ENCODE data around the gene TTLL11. TPM values are rescaled to one million over a fixed set of nuclear protein-coding genes. Genes with fewer than 3 reads are reported as not detected.
A peak's percentile ranks its signal among the peaks of the same experiment; 100 is the strongest.

Gene TTLL11
- total and polyA plus RNA-seq, 2 experiments from 2014 or later: 0.57 to 1.4 TPM

DNA sequence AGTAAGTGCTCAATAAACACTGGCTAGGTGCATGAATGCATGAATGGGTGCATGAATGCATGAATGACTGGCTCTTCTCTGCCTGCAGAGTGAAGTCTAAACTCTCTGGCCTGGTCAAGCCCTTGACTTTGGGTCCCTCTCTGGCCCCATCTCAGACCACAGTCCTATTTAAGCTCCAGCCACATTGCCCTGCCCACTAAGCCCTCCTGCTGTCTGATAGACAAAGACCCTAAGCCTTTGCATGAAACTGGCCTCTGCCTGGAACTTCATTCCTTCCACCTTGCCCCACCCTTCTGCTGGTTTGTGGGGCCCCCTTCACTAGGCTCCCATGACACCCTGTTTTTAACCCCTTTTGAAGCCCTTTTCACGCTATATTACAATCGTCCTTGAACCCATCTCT, 202.4 kb downstream of the TTLL11 start:
- Histone ChIP-seq H3K4me1 (ENCODE audit: insufficient read depth) (no peaks in the 10 kb centered on the region), H3K27me3 (ENCODE audit: insufficient read depth) (no peaks in the 10 kb centered on the region), H2AFZ (no peak overlapping the region), H3K27ac (ENCODE audit: low read depth) (no peak overlapping the region), H3K79me2 (replicated peaks; ENCODE audit: insufficient read depth) (no peaks in the 10 kb centered on the region), H3F3A (replicated peaks; ENCODE audit: low read depth) (peaks cover 5% of the 10 kb centered on the region; the same call in 1 of the 2 replicates), H3K9me2 (ENCODE audit: insufficient read depth) (no peaks in the 10 kb centered on the region), H3K4me3 (no peak overlapping the region), H3K36me3 (ENCODE audit: insufficient read depth) (no peaks in the 10 kb centered on the region), H3K4me2 (0 out of 2 replicates have a peak overlapping the region, but pooled peaks have one; percentile 21), H4K20me1 (replicated peaks; ENCODE audit: insufficient read depth) (no peaks in the 10 kb centered on the region)
- Mint-ChIP-seq H3K9me3 (no peaks in the 10 kb centered on the region), H3K27me3 (ENCODE audit: insufficient read depth, low read depth, poor library complexity) (peaks cover 5% of the 10 kb centered on the region), H3K36me3 (ENCODE audit: low read depth) (no peaks in the 10 kb centered on the region), H3K4me1 (peaks cover 22% of the 10 kb centered on the region), H3K4me3 (no peak overlapping the region), H3K27ac (no peak overlapping the region)
- no peak for TF ChIP-seq EZH2 (IDR thresholded peaks at IDR 0.05; ENCODE audit: low read depth, unreplicated experiment)
- no peak for TF ChIP-seq ZNF114 (CRISPR knock-in tag; IDR thresholded peaks at IDR 0.05)
- TF ChIP-seq CREB1 (CRISPR knock-in tag; IDR thresholded peaks at IDR 0.05; ENCODE audit: low read depth): no peak
- TF ChIP-seq, protein P1, sequence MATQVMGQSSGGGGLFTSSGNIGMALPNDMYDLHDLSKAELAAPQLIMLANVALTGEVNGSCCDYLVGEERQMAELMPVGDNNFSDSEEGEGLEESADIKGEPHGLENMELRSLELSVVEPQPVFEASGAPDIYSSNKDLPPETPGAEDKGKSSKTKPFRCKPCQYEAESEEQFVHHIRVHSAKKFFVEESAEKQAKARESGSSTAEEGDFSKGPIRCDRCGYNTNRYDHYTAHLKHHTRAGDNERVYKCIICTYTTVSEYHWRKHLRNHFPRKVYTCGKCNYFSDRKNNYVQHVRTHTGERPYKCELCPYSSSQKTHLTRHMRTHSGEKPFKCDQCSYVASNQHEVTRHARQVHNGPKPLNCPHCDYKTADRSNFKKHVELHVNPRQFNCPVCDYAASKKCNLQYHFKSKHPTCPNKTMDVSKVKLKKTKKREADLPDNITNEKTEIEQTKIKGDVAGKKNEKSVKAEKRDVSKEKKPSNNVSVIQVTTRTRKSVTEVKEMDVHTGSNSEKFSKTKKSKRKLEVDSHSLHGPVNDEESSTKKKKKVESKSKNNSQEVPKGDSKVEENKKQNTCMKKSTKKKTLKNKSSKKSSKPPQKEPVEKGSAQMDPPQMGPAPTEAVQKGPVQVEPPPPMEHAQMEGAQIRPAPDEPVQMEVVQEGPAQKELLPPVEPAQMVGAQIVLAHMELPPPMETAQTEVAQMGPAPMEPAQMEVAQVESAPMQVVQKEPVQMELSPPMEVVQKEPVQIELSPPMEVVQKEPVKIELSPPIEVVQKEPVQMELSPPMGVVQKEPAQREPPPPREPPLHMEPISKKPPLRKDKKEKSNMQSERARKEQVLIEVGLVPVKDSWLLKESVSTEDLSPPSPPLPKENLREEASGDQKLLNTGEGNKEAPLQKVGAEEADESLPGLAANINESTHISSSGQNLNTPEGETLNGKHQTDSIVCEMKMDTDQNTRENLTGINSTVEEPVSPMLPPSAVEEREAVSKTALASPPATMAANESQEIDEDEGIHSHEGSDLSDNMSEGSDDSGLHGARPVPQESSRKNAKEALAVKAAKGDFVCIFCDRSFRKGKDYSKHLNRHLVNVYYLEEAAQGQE (IDR thresholded peaks at IDR 0.05; ENCODE audit: unreplicated experiment): no peak
- no peak for TF ChIP-seq EZH2phosphoT487 (IDR thresholded peaks at IDR 0.05; ENCODE audit: unreplicated experiment)
- ATAC-seq: peak; percentile 73
- DNase-seq (ENCODE audit: low spot score): no peak

DNA sequence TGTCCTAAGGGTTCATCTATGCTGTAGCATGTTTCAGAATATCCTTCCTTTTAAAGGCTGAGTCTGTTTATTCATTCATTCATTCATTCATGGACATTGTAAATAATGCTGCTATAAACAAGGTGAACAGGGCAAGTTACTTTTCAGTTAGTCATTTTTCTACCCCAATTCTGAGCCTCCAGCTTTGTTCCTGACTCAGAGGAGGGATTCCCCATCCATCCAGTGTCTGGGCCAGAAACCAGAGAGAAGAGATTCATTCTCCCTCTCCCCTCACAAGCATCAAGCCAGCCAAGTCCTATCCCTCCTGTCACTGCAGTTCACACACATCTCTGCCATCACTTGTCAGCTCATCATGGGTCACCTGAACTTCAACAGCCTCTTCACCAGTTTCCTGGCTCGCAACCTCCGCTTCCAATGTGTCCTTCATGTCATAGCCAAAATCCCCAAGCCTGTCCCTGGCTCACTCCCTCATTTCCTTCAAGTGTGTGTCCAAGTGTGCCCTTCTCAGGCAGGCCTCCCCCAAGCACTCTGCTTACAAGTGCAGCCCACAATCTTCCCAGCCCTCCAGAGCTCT, 203.0 kb downstream of the TTLL11 start:
- no peak for DNase-seq (ENCODE audit: low spot score)
- Histone ChIP-seq H2AFZ (no peak overlapping the region), H3K4me1 (ENCODE audit: insufficient read depth) (no peaks in the 10 kb centered on the region), H3K4me2 (no peak overlapping the region), H3K27me3 (ENCODE audit: insufficient read depth) (no peaks in the 10 kb centered on the region), H3K36me3 (ENCODE audit: insufficient read depth) (no peaks in the 10 kb centered on the region), H4K20me1 (replicated peaks; ENCODE audit: insufficient read depth) (no peaks in the 10 kb centered on the region), H3F3A (replicated peaks; ENCODE audit: low read depth) (no peaks in the 10 kb centered on the region; the same call in 1 of the 2 replicates), H3K27ac (ENCODE audit: low read depth) (no peak overlapping the region), H3K9me2 (ENCODE audit: insufficient read depth) (no peaks in the 10 kb centered on the region), H3K79me2 (replicated peaks; ENCODE audit: insufficient read depth) (no peaks in the 10 kb centered on the region), H3K4me3 (no peak overlapping the region)
- H3K4me3 Mint-ChIP-seq: no peak overlapping the region
- H3K4me1 Mint-ChIP-seq: peaks cover 22% of the 10 kb centered on the region
- no peak overlapping the region for H3K27ac Mint-ChIP-seq
- no peak for ATAC-seq
- H3K36me3 Mint-ChIP-seq (ENCODE audit: low read depth): no peaks in the 10 kb centered on the region
- H3K27me3 Mint-ChIP-seq (ENCODE audit: insufficient read depth, low read depth, poor library complexity): peaks cover 5% of the 10 kb centered on the region
- H3K9me3 Mint-ChIP-seq: no peaks in the 10 kb centered on the region
- TF ChIP-seq POLR2AphosphoS5 (IDR thresholded peaks at IDR 0.05; ENCODE audit: low read depth): no peak
- TF ChIP-seq EZH2phosphoT487 (IDR thresholded peaks at IDR 0.05; ENCODE audit: unreplicated experiment): no peak
- no peak for TF ChIP-seq ZNF331 (CRISPR knock-in tag; IDR thresholded peaks at IDR 0.05; ENCODE audit: low read depth)
- TF ChIP-seq, protein P2, sequence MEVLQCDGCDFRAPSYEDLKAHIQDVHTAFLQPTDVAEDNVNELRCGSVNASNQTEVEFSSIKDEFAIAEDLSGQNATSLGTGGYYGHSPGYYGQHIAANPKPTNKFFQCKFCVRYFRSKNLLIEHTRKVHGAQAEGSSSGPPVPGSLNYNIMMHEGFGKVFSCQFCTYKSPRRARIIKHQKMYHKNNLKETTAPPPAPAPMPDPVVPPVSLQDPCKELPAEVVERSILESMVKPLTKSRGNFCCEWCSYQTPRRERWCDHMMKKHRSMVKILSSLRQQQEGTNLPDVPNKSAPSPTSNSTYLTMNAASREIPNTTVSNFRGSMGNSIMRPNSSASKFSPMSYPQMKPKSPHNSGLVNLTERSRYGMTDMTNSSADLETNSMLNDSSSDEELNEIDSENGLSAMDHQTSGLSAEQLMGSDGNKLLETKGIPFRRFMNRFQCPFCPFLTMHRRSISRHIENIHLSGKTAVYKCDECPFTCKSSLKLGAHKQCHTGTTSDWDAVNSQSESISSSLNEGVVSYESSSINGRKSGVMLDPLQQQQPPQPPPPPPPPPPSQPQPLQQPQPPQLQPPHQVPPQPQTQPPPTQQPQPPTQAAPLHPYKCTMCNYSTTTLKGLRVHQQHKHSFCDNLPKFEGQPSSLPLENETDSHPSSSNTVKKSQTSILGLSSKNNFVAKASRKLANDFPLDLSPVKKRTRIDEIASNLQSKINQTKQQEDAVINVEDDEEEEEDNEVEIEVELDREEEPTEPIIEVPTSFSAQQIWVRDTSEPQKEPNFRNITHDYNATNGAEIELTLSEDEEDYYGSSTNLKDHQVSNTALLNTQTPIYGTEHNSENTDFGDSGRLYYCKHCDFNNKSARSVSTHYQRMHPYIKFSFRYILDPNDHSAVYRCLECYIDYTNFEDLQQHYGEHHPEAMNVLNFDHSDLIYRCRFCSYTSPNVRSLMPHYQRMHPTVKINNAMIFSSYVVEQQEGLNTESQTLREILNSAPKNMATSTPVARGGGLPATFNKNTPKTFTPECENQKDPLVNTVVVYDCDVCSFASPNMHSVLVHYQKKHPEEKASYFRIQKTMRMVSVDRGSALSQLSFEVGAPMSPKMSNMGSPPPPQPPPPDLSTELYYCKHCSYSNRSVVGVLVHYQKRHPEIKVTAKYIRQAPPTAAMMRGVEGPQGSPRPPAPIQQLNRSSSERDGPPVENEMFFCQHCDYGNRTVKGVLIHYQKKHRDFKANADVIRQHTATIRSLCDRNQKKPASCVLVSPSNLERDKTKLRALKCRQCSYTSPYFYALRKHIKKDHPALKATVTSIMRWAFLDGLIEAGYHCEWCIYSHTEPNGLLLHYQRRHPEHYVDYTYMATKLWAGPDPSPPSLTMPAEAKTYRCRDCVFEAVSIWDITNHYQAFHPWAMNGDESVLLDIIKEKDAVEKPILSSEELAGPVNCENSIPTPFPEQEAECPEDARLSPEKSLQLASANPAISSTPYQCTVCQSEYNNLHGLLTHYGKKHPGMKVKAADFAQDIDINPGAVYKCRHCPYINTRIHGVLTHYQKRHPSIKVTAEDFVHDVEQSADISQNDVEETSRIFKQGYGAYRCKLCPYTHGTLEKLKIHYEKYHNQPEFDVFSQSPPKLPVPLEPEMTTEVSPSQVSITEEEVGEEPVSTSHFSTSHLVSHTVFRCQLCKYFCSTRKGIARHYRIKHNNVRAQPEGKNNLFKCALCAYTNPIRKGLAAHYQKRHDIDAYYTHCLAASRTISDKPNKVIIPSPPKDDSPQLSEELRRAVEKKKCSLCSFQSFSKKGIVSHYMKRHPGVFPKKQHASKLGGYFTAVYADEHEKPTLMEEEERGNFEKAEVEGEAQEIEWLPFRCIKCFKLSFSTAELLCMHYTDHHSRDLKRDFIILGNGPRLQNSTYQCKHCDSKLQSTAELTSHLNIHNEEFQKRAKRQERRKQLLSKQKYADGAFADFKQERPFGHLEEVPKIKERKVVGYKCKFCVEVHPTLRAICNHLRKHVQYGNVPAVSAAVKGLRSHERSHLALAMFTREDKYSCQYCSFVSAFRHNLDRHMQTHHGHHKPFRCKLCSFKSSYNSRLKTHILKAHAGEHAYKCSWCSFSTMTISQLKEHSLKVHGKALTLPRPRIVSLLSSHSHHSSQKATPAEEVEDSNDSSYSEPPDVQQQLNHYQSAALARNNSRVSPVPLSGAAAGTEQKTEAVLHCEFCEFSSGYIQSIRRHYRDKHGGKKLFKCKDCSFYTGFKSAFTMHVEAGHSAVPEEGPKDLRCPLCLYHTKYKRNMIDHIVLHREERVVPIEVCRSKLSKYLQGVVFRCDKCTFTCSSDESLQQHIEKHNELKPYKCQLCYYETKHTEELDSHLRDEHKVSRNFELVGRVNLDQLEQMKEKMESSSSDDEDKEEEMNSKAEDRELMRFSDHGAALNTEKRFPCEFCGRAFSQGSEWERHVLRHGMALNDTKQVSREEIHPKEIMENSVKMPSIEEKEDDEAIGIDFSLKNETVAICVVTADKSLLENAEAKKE (CRISPR knock-in tag; IDR thresholded peaks at IDR 0.05): no peak
- TF ChIP-seq CREB1 (CRISPR knock-in tag; IDR thresholded peaks at IDR 0.05; ENCODE audit: low read depth): no peak
- no peak for TF ChIP-seq NANOG (IDR thresholded peaks at IDR 0.05; ENCODE audit: borderline replicate concordance)
- TF ChIP-seq JUNB (IDR thresholded peaks at IDR 0.05; ENCODE audit: unreplicated experiment): no peak
- TF ChIP-seq, protein P3, sequence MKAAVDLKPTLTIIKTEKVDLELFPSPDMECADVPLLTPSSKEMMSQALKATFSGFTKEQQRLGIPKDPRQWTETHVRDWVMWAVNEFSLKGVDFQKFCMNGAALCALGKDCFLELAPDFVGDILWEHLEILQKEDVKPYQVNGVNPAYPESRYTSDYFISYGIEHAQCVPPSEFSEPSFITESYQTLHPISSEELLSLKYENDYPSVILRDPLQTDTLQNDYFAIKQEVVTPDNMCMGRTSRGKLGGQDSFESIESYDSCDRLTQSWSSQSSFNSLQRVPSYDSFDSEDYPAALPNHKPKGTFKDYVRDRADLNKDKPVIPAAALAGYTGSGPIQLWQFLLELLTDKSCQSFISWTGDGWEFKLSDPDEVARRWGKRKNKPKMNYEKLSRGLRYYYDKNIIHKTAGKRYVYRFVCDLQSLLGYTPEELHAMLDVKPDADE (IDR thresholded peaks at IDR 0.05): no peak
